Vagina (tissue), 2 donors: ENCODE measurements around the gene PKN1. TPM values are rescaled to one million over a fixed set of nuclear protein-coding genes. Genes with fewer than 3 reads are reported as not detected.
A peak's percentile ranks its signal among the peaks of the same experiment; 100 is the strongest.

Experiments used
- DNase-seq, 2 donors: peaks; one replicate each; pipeline ENCODE4 v3.0.0-alpha.2; 2017; ENCODE audit errors: extremely low spot score in 2 of 2
- H3K27ac ChIP-seq: fragments of 200-600 bp; sonication (generic); one replicate; pipeline ENCODE4 v1.5.1; 2019
- H3K27me3 ChIP-seq: fragments of 200-600 bp; sonication (generic); one replicate; pipeline ENCODE4 v1.5.1; 2019
- H3K36me3 ChIP-seq, 2 donors: fragments of 200-600 bp; sonication (generic); one replicate each; pipeline ENCODE4 v1.5.1; 2017 to 2019
- H3K4me1 ChIP-seq: fragments of 200-600 bp; sonication (generic); one replicate; pipeline ENCODE4 v1.5.1; 2019
- H3K4me3 ChIP-seq, 2 donors: fragments of 200-600 bp; sonication (generic); 1 replicate in 1 of 2; 2 replicates in 1 of 2; pipeline ENCODE4 v1.5.1; 2016 to 2019
- H3K9me3 ChIP-seq: fragments of 200-600 bp; sonication (generic); one replicate; pipeline ENCODE4 v1.5.1; 2019
- CTCF ChIP-seq, 3 experiments: fragments of 450-650 bp in 2 of 3; fragments of 200-600 bp in 1 of 3; sonication (generic) in 1 of 3; IDR thresholded peaks; one replicate each; pipeline ENCODE4 v1.5.1; 2017 to 2019; ENCODE audit warnings: antibody characterized with exemption in 3 of 3, mild to moderate bottlenecking in 2 of 3, moderate library complexity in 2 of 3
- POLR2A ChIP-seq, 2 donors: fragments of 450-650 bp; IDR thresholded peaks; one replicate each; pipeline ENCODE4 v1.6.1; 2017; ENCODE audit warnings: antibody characterized with exemption in 2 of 2, mild to moderate bottlenecking in 2 of 2, moderate library complexity in 2 of 2
- POLR2AphosphoS5 ChIP-seq, 2 donors: sonication (generic); formaldehyde crosslinking; IDR thresholded peaks; one replicate each; pipeline ENCODE4 v1.9.0; 2017; ENCODE audit warnings: antibody characterized with exemption in 2 of 2, mild to moderate bottlenecking in 2 of 2, low read depth in 1 of 2; ENCODE audit not compliant: insufficient read depth in 1 of 2
- intact Hi-C: fragments of 100-400 bp; cut with DNase I; formaldehyde crosslinking; loops from one replicate; pipeline ENCODE4 v1.15.1; 2023
- total RNA-seq: library from RNA; depleted of rRNA; stranded (reverse); fragments of >200 nt; gene quantifications from one replicate; pipeline ENCODE4 v1.2.3, GENCODE V29; 2016

Gene PKN1
- total RNA-seq, 1 donor from 2014 or later, result 72.7 TPM

DNA sequence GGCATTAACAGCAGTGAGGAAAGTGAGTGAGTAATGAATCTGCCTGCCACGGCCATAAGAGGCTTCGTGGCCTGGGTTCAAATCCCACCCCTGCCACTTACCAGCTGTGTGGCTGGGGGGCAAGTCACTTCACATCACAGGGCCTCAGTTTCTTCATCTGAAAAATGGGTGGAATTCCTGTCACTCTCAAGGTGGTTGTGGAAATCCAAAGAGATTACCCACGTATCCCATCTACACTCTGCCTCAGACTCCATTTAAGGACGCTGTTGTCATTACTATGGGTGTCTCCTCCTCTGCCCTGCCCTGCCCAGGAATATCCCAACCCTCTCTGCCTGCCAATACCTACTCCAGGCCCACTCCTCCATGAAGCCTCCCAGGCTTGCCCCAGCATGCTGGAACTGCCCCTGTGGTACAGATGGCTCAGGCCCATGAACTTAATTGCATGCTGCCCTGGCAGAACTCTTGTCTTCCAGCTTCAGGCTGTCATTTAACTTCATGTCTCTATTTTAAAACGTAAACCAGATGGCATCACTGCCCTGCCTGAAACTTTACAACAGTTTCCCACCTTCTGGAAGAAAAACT, 59.7 kb downstream of the PKN1 start:
- intact Hi-C loops, result no loop called here
- no peak for DNase-seq
- TF ChIP-seq CTCF (IDR thresholded peaks at IDR 0.05) (no peak), POLR2A (IDR thresholded peaks at IDR 0.05) (no peak), POLR2AphosphoS5 (IDR thresholded peaks at IDR 0.05; ENCODE audit: insufficient read depth in 1 of 2, low read depth in 1 of 2) (no peak)
- Histone ChIP-seq H3K9me3 (no peaks in the 10 kb centered on the region), H3K4me3 (no peak overlapping the region), H3K36me3 (peaks cover 0 to 26% of the 10 kb centered on the region in 2 donors), H3K27me3 (no peaks in the 10 kb centered on the region), H3K4me1 (peaks cover 47% of the 10 kb centered on the region), H3K27ac (no peak overlapping the region)

DNA sequence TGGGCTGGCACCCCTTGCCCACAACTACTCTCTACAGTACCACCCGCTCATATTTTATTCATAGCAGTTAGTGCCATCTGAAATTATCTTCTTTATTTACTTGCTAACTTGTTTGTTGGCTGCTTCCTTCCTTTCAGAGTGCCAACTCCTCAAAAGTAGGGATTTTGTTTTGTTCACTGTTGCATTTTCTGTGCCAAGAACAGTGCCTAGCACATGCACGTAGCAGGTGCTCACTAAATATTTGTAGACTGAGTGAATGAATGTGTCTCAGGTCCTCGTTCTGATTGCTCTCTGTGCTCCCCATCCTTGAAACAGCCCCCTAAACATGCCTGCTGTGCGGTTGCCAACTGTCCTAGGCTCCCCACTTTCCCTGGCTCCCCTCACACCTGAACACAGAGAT, 61.3 kb downstream of the PKN1 start:
- DNase-seq, result no peak
- TF ChIP-seq POLR2A (IDR thresholded peaks at IDR 0.05), result no peak
- no peak for TF ChIP-seq CTCF (IDR thresholded peaks at IDR 0.05)
- TF ChIP-seq POLR2AphosphoS5 (IDR thresholded peaks at IDR 0.05; ENCODE audit: insufficient read depth in 1 of 2, low read depth in 1 of 2), result no peak
- Histone ChIP-seq H3K27ac (peak overlapping the region; percentile 77), H3K4me3 (peak overlapping the region; percentile 87 to 88), H3K27me3 (no peaks in the 10 kb centered on the region), H3K4me1 (peaks cover 54% of the 10 kb centered on the region), H3K36me3 (peaks cover 0 to 17% of the 10 kb centered on the region in 2 donors), H3K9me3 (no peaks in the 10 kb centered on the region)
- intact Hi-C loops, result no loop called here

DNA sequence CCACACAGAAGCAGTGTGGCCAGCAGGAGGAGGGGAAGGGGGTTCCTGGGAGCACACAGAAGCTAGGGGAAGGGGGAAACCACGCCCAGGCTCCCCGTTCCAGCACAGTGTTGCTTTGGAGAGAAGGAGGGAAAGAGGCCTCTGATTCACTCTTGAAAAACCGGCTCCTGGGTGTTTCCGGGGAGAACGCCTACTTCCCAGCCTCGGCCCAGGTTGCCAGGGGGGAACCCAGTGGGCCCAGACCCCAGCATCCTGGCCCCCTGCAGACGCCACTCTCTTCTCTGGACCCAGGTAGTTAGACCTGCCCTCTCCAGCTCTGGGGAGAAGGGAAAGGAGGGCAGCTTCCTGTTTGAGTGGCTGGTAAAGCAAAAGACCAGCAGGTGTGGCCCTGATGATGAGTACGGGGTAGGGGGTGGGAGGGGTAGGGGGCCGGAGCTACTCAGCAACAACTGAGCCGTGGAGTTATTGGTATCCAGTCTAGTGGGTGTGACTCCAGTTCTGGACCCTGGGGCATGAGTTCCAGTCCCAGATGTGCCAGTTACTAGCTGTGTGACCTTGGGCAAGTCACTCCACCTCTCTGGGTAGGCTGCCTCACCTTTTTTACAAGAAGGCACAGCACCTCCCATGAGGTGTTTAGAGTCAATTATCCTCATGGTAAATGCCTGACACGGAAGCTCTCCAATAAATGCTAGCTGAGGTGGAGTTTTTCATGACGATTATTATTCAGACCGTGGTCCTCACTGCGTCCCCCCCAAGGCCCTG, 62.0 kb downstream of the PKN1 start:
- Histone ChIP-seq H3K36me3 (peaks cover 0 to 11% of the 10 kb centered on the region in 2 donors), H3K9me3 (no peaks in the 10 kb centered on the region), H3K4me1 (peaks cover 54% of the 10 kb centered on the region), H3K27me3 (no peaks in the 10 kb centered on the region), H3K4me3 (peak overlapping the region; percentile 87 to 88), H3K27ac (peak overlapping the region; percentile 77)
- no peak for DNase-seq
- TF ChIP-seq POLR2AphosphoS5 (IDR thresholded peaks at IDR 0.05; ENCODE audit: insufficient read depth in 1 of 2, low read depth in 1 of 2), result no peak
- no peak for TF ChIP-seq CTCF (IDR thresholded peaks at IDR 0.05)
- no peak for TF ChIP-seq POLR2A (IDR thresholded peaks at IDR 0.05)
- intact Hi-C loops, result no loop called here

DNA sequence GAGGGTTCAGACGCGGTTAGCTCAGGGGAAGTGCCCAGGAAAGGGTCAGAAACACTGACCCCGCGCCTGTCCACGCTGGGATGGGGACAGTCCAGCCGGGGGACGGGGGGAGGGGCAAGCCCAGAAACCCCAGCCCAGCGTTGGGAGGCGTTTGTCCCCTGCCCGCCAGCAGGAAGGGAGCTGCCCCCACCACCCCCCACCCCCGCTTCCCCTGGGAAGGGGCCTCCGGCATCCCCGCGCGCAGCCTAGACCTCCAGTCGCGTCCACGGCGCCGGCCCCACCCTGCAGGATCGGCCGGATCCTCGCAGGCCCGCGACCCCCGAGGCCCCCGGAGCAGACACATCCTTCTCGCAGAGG, 62.5 kb downstream of the PKN1 start:
- no peak for DNase-seq

More for the DNA sequence above, 62.5 kb downstream of the PKN1 start:
- TF ChIP-seq POLR2A (IDR thresholded peaks at IDR 0.05), result no peak
- TF ChIP-seq POLR2AphosphoS5 (IDR thresholded peaks at IDR 0.05; ENCODE audit: insufficient read depth in 1 of 2, low read depth in 1 of 2), result no peak
- TF ChIP-seq CTCF (IDR thresholded peaks at IDR 0.05), result no peak
- Histone ChIP-seq H3K4me3 (peak overlapping the region; percentile 87 to 88), H3K9me3 (no peaks in the 10 kb centered on the region), H3K27me3 (no peaks in the 10 kb centered on the region), H3K27ac (peak overlapping the region; percentile 77), H3K4me1 (peaks cover 54% of the 10 kb centered on the region), H3K36me3 (peaks cover 0 to 6% of the 10 kb centered on the region in 2 donors)
- intact Hi-C loops, result no loop called here
